Lung (tissue), 12 donors: ENCODE measurements around the gene MARS1. TPM values are rescaled to one million over a fixed set of nuclear protein-coding genes. Genes with fewer than 3 reads are reported as not detected.

Experiments
- ATAC-seq: fragments of 200-7000 bp; cut with Tn5 transposase; one replicate; pipeline ENCODE4 v1.9.1; 2020; ENCODE audit warnings: moderate number of reproducible peaks; ENCODE audit not compliant: insufficient read depth, low FRiP score
- DNase-seq, 3 donors: peaks; one replicate each; pipeline ENCODE4 v3.0.0-alpha.2; 2013 to 2017
- H3K27ac ChIP-seq, 2 donors: one replicate each; pipeline ENCODE4 v1.5.1; 2013; ENCODE audit warnings: mild to moderate bottlenecking in 2 of 2, moderate library complexity in 2 of 2, control low read depth in 1 of 2, inconsistent platforms in 1 of 2, low read depth in 1 of 2, low read length in 1 of 2
- H3K27me3 ChIP-seq, 3 donors: one replicate each; pipeline ENCODE4 v1.5.1; 2013; ENCODE audit warnings: low read length in 2 of 3; ENCODE audit not compliant: control insufficient read depth in 3 of 3, insufficient read depth in 3 of 3
- H3K36me3 ChIP-seq, 4 donors: one replicate each; pipeline ENCODE4 v1.5.1; 2013; ENCODE audit warnings: low read length in 4 of 4, mild to moderate bottlenecking in 1 of 4, moderate library complexity in 1 of 4; ENCODE audit not compliant: control insufficient read depth in 4 of 4, insufficient read depth in 4 of 4
- H3K4me1 ChIP-seq, 5 donors: one replicate each; pipeline ENCODE4 v1.5.1; 2013; ENCODE audit warnings: low read length in 5 of 5, mild to moderate bottlenecking in 2 of 5, moderate library complexity in 1 of 5; ENCODE audit not compliant: control insufficient read depth in 5 of 5, insufficient read depth in 5 of 5
- H3K4me3 ChIP-seq: one replicate; pipeline ENCODE4 v1.5.1; 2013; ENCODE audit warnings: mild to moderate bottlenecking, control low read depth, moderate library complexity
- H3K9ac ChIP-seq, 2 donors: one replicate each; pipeline ENCODE4 v1.5.1; 2013; ENCODE audit warnings: low read length in 2 of 2, control low read depth in 1 of 2; ENCODE audit not compliant: insufficient read depth in 1 of 2
- H3K9me3 ChIP-seq, 4 donors: one replicate each; pipeline ENCODE4 v1.5.1; 2013; ENCODE audit warnings: low read length in 3 of 4, mild to moderate bottlenecking in 1 of 4, moderate library complexity in 1 of 4; ENCODE audit not compliant: control insufficient read depth in 4 of 4, insufficient read depth in 3 of 4
- WGBS, 2 donors: extraction: QIAGEN DNeasy Blood & Tissue Kit; methylation state at CpG; one replicate each; pipeline ENCODE4 v1.1.7; 2013; 5-methylcytosine and 5-hydroxymethylcytosine counted together
- polyA plus RNA-seq, 2 donors: library from polyadenylated mRNA; stranded (reverse); fragments of 200-250 nt; gene quantifications; one replicate each; pipeline ENCODE4 v1.2.1, GENCODE V29; 2013
- total RNA-seq, 2 donors: library from RNA; depleted of rRNA in 1 of 2; stranded (reverse); fragments of >200 nt in 1 of 2; gene quantifications; one replicate each; pipeline ENCODE4 v1.2.1, GENCODE V29; 2014 to 2021
- TF ChIP-seq, protein P1 (sequence below): IDR thresholded peaks from 2 replicates; pipeline ENCODE4 v1.5.1; 2012; ENCODE audit warnings: mild to moderate bottlenecking; ENCODE audit errors: control extremely low read depth, extremely low read depth
- donor health status: control.
- donor health status: control.
- donor health status: Bipolar disorder and iron deficiency.
- donor health status: healthy.
- donor health status: DM: yes; HTN: yes; CAD: no.

Gene MARS1
- total and polyA plus RNA-seq, 4 donors, result 55.9 to 213 (median 125) TPM

DNA sequence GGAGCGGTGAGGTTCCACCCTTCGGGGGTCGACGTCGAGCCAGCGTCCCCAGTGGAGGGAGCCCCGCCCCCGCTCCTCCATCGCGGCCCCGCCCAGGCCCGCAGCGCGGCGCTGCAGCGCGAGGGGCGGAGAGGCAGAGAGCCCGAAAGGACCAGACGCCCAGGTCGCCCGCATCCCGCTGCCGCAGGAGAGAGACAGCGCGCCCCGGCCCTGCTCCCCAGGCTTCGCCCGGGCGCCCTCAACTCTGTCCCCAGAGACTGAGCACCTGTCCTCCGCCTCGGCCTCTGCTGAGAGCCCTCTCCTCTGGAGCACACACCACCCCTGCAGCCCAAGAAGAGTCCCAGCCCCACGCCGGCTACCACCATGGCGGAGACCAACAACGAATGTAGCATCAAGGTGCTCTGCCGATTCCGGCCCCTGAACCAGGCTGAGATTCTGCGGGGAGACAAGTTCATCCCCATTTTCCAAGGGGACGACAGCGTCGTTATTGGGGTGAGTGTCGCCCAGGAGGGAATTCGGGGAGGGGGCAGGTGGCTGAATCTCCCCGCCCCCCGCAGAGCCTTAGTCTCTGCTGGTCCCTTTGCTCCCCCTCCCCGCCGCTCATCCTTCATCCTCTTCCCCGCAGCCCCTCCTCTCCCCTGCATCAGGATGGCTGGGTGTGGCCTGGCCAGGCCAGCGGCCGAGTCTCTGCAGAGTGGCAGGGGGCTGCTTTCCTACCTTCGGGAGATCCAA is 62.2 kb downstream of the MARS1 start, which contains the start of gene KIF5A:
KIF5A (plus strand) TSS at position 136 of the 732 bp plus-strand sequence; CDS start at position 364, 228 bp downstream.
- Histone ChIP-seq H3K27me3 (peaks cover 0 to 46% (median 25%) of the 10 kb centered on the region in 3 donors), H3K36me3 (no peaks in the 10 kb centered on the region), H3K27ac (no peak within 1 kb of the TSS), H3K9me3 (no peaks in the 10 kb centered on the region), H3K9ac (no peak within 1 kb of the TSS), H3K4me3 (peak within 1 kb of the TSS; percentile 17), H3K4me1 (peaks cover 5 to 14% (median 8%) of the 10 kb centered on the region in 5 donors)
- WGBS, 2 donors, result 6% methylated on average over 41 to 52 of the region's 52 CpGs
- DNase-seq (peak in 1 of 3 donors; percentile 37), ATAC-seq (no peak)
- TF ChIP-seq, protein P1, sequence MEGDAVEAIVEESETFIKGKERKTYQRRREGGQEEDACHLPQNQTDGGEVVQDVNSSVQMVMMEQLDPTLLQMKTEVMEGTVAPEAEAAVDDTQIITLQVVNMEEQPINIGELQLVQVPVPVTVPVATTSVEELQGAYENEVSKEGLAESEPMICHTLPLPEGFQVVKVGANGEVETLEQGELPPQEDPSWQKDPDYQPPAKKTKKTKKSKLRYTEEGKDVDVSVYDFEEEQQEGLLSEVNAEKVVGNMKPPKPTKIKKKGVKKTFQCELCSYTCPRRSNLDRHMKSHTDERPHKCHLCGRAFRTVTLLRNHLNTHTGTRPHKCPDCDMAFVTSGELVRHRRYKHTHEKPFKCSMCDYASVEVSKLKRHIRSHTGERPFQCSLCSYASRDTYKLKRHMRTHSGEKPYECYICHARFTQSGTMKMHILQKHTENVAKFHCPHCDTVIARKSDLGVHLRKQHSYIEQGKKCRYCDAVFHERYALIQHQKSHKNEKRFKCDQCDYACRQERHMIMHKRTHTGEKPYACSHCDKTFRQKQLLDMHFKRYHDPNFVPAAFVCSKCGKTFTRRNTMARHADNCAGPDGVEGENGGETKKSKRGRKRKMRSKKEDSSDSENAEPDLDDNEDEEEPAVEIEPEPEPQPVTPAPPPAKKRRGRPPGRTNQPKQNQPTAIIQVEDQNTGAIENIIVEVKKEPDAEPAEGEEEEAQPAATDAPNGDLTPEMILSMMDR, result no peak

DNA sequence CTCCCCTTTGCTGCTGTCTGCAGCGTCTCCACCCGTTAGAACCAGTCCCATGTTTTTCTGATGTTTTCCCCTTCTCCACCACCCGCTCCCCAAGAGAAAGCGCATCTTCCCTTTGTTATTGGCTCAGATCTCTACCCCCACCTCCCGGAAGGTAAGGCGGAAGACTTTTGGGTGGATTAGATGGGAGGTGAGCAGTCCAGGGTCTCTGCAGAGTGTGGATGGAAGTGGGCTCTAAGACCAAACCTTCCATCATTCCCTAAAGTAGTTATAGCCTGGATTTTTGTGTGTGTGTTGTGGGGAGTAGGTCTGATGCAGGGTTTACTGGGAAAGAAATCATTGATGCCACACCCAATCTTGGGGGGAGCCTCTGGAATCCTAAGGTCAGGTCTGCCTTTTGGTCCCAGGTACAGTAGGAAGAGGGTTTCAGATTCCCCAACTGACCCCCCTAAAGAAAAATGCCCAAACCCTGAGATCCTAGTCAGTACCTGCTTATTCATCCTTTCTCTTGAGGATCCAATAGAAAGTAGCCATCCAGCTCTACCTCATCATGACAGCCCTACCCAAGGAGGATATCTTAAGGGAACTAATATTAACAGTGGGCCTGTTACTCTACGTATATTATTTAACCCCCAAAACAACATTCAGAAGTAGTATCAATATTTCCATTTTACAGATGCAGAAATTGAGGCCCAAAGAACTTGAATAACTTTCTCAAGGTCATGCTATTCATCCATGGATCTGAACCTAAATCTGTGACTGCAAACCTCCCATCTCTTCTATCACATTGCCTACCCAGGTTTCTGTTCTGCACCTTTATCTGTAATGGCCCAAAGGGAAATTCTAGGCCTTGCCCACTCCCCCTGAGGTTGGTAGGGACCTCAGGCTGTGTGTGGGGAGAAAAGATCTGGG is 63.0 kb downstream of the MARS1 start:
- no peaks in the 10 kb centered on the region for H3K36me3 ChIP-seq
- 73 to 80% methylated on average over 7 of the region's 7 CpGs for WGBS, 2 donors
- no peak for DNase-seq
- TF ChIP-seq, protein P1, result no peak
- H3K27me3 ChIP-seq, result peaks cover 0 to 46% (median 25%) of the 10 kb centered on the region in 3 donors
- no peak overlapping the region for H3K4me3 ChIP-seq
- H3K9me3 ChIP-seq, result no peaks in the 10 kb centered on the region
- H3K4me1 ChIP-seq, result peaks cover 1 to 11% (median 5%) of the 10 kb centered on the region in 5 donors
- H3K9ac ChIP-seq, result no peak overlapping the region
- ATAC-seq, result no peak
- H3K27ac ChIP-seq, result no peak overlapping the region

DNA sequence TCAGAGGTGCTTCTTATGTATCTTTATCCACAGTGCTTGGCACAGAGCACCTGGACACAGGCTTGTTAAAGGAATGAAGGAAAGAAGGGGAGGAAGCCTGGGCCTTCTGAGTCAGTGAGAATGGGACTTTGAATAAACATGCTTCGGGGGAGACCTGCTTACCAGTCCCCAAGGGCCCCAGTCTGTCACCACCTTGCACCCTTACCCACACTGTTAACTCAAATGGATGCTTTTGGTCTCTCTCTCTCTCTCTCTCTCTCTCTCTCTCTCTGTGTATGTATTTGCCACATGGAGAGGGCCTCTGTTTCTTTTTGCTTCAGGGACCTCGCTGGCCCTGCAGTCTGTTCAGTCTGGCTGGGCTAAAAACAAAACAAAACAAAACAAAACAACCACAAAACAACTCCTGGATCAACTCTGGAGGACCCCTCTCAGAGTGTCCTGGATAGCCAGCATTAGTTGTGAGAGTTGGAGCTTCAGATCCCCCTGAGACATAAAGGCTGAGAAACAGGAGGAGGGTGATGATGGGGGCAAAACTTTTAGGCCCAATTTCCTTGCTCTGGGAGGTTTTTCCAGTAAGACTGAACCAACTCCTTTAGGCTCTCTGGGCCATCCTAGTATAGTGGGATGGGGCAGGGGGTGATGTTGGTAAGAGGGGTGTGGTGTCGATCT is 63.9 kb downstream of the MARS1 start:
- peak in 1 of 3 donors; percentile 0 for DNase-seq
- 81 to 89% methylated on average over 3 of the region's 3 CpGs for WGBS, 2 donors
- ATAC-seq, result no peak

More for the DNA sequence above, 63.9 kb downstream of the MARS1 start:
- Histone ChIP-seq H3K9me3 (no peaks in the 10 kb centered on the region), H3K27me3 (peaks cover 0 to 46% (median 25%) of the 10 kb centered on the region in 3 donors), H3K9ac (no peak overlapping the region), H3K27ac (no peak overlapping the region), H3K36me3 (no peaks in the 10 kb centered on the region), H3K4me3 (no peak overlapping the region), H3K4me1 (peaks cover 0 to 5% (median 0%) of the 10 kb centered on the region in 5 donors)
- TF ChIP-seq, protein P1, result no peak
